HepG2 (cell line): Measurements from ENCODE around the gene TMEM8B. TPM values are rescaled to one million over a fixed set of nuclear protein-coding genes. Genes with fewer than 3 reads are reported as not detected.

ENCODE experiments used
- ARHGAP35 ChIP-seq: sonication (generic); formaldehyde crosslinking; IDR thresholded peaks from 2 replicates; pipeline ENCODE4 v1.9.0; 2022; ENCODE audit warnings: mild to moderate bottlenecking, inconsistent platforms, moderate library complexity, missing genetic modification reagents, borderline replicate concordance
- BRCA1 ChIP-seq: sonication (generic); formaldehyde crosslinking; IDR thresholded peaks from 2 replicates; pipeline ENCODE4 v1.4.0; 2020; ENCODE audit warnings: missing genetic modification reagents
- CTCF ChIP-seq: sonication (generic); formaldehyde crosslinking; IDR thresholded peaks from 2 replicates; pipeline ENCODE4 v1.5.0; 2020; ENCODE audit warnings: mild to moderate bottlenecking, missing genetic modification reagents, moderate library complexity
- FOXJ3 ChIP-seq: sonication (generic); formaldehyde crosslinking; IDR thresholded peaks from 2 replicates; pipeline ENCODE4 v1.4.0; 2020; ENCODE audit warnings: missing genetic modification reagents, mild to moderate bottlenecking, borderline replicate concordance
- HNRNPL ChIP-seq: fragments of 200-400 bp; formaldehyde crosslinking; IDR thresholded peaks from 2 replicates; pipeline ENCODE4 v1.6.1; 2017; ENCODE audit warnings: mild to moderate bottlenecking, low read depth, low read length
- HOXA9 ChIP-seq: sonication (generic); formaldehyde crosslinking; IDR thresholded peaks from 2 replicates; pipeline ENCODE4 v1.8.1; 2022; ENCODE audit warnings: missing genetic modification reagents, mild to moderate bottlenecking, moderate library complexity, borderline replicate concordance
- IRX3 ChIP-seq: sonication (generic); formaldehyde crosslinking; IDR thresholded peaks from 2 replicates; pipeline ENCODE4 v1.8.1; 2023; ENCODE audit warnings: mild to moderate bottlenecking, low read depth, missing genetic modification reagents, borderline replicate concordance
- KDM3A ChIP-seq: IDR thresholded peaks from 2 replicates; pipeline ENCODE4 v1.6.1; 2018; ENCODE audit warnings: low read depth, missing compliant biosample characterization
- MTA1 ChIP-seq: sonication (generic); formaldehyde crosslinking; IDR thresholded peaks from 2 replicates; pipeline ENCODE4 v1.4.0; 2020; ENCODE audit warnings: missing genetic modification reagents, mild to moderate bottlenecking, borderline replicate concordance
- MYNN ChIP-seq: sonication (generic); formaldehyde crosslinking; IDR thresholded peaks from 2 replicates; pipeline ENCODE4 v1.4.0; 2020; ENCODE audit warnings: mild to moderate bottlenecking, low read depth, missing genetic modification reagents
- PAF1 ChIP-seq: IDR thresholded peaks from 2 replicates; pipeline ENCODE4 v1.6.1; 2016; ENCODE audit warnings: missing genetic modification reagents, missing compliant biosample characterization
- PAX8 ChIP-seq: sonication (generic); formaldehyde crosslinking; IDR thresholded peaks from 2 replicates; pipeline ENCODE4 v1.8.0; 2022; ENCODE audit warnings: mild to moderate bottlenecking, missing genetic modification reagents, borderline replicate concordance
- PBX2 ChIP-seq: IDR thresholded peaks from 2 replicates; pipeline ENCODE4 v1.6.1; 2016; ENCODE audit warnings: control low read depth
- RARG ChIP-seq: sonication (generic); formaldehyde crosslinking; IDR thresholded peaks from 2 replicates; pipeline ENCODE4 v1.4.0; 2020; ENCODE audit warnings: low read depth, mild to moderate bottlenecking, missing genetic modification reagents
- SMARCE1 ChIP-seq: fragments of 450-650 bp; IDR thresholded peaks from 2 replicates; pipeline ENCODE4 v1.6.1; 2017; ENCODE audit warnings: borderline replicate concordance
- TCF7L2 ChIP-seq: IDR thresholded peaks from 2 replicates; pipeline ENCODE4 v1.6.1; 2011; ENCODE audit warnings: mild to moderate bottlenecking, low read depth, low read length, moderate library complexity
- TEAD3 ChIP-seq: optimal IDR thresholded peaks from 2 replicates; pipeline ENCODE3; 2016; ENCODE audit warnings: borderline replicate concordance
- TFE3 ChIP-seq: IDR thresholded peaks from 2 replicates; pipeline ENCODE4 v1.6.1; 2016
- XRCC5 ChIP-seq: fragments of 200-400 bp; formaldehyde crosslinking; optimal IDR thresholded peaks from 2 replicates; pipeline ENCODE3; 2017; ENCODE audit warnings: mild to moderate bottlenecking, low read length
- ZBTB42 ChIP-seq: sonication (generic); formaldehyde crosslinking; IDR thresholded peaks from 2 replicates; pipeline ENCODE4 v1.5.0; 2020; ENCODE audit warnings: mild to moderate bottlenecking, missing genetic modification reagents
- ZEB1 ChIP-seq: IDR thresholded peaks from 2 replicates; pipeline ENCODE4 v1.6.1; 2012; ENCODE audit warnings: mild to moderate bottlenecking, low read depth, inconsistent platforms; ENCODE audit not compliant: insufficient replicate concordance
- ZNF136 ChIP-seq: sonication (generic); formaldehyde crosslinking; IDR thresholded peaks from 2 replicates; pipeline ENCODE4 v1.8.1; 2022; ENCODE audit warnings: low read depth, mild to moderate bottlenecking, moderate library complexity, missing genetic modification reagents
- ZNF234 ChIP-seq: sonication (generic); formaldehyde crosslinking; conservative IDR thresholded peaks from 2 replicates; pipeline ENCODE4 v1.5.1; 2020; ENCODE audit warnings: mild to moderate bottlenecking, missing genetic modification reagents
- ZNF251 ChIP-seq: sonication (generic); formaldehyde crosslinking; IDR thresholded peaks from 2 replicates; pipeline ENCODE4 v1.9.0; 2021; ENCODE audit warnings: mild to moderate bottlenecking, missing genetic modification reagents
- ZNF317 ChIP-seq: sonication (generic); formaldehyde crosslinking; IDR thresholded peaks from 2 replicates; pipeline ENCODE4 v1.5.0; 2020; ENCODE audit warnings: mild to moderate bottlenecking, missing genetic modification reagents
- ZNF616 ChIP-seq: sonication (generic); formaldehyde crosslinking; IDR thresholded peaks from 2 replicates; pipeline ENCODE4 v1.5.0; 2020; ENCODE audit warnings: low read depth, mild to moderate bottlenecking, missing genetic modification reagents
- ZNF644 ChIP-seq: IDR thresholded peaks from 2 replicates; pipeline ENCODE4 v1.6.1; 2016; ENCODE audit warnings: low read depth
- ZNF737 ChIP-seq: sonication (generic); formaldehyde crosslinking; IDR thresholded peaks from 2 replicates; pipeline ENCODE4 v1.5.0; 2020; ENCODE audit warnings: missing genetic modification reagents, mild to moderate bottlenecking, borderline replicate concordance
- polyA plus RNA-seq, 8 experiments: library from polyadenylated mRNA; depleted of rRNA in 3 of 8; stranded (reverse) in 7 of 8; unstranded in 1 of 8; fragments of >200 nt; fragmentation: Illumina TruSeq in 4 of 8; extraction: Trizol in 4 of 8; gene quantifications; 2 replicates each; pipeline versions ENCODE4 v1.2.1 to v1.2.3, GENCODE V29; 2011 to 2016; ENCODE audit warnings: low read depth in 4 of 8, missing spikeins in 1 of 8, mixed read lengths in 1 of 8; ENCODE audit not compliant: insufficient read depth in 1 of 8
- total RNA-seq, 5 experiments: library from RNA; depleted of rRNA; stranded (reverse); fragments of >200 nt; fragmentation: Illumina TruSeq; extraction: Trizol; gene quantifications; 2 replicates each; pipeline ENCODE4 v1.2.3, GENCODE V29; 2016; ENCODE audit warnings: low read depth in 1 of 5

Gene TMEM8B
- total and polyA plus RNA-seq, 2 of the 13 experiments (the other 11 are each of a cell fraction or from before 2014, with no cell fraction given): 2.1 to 2.7 TPM

- TF ChIP-seq BRCA1 (no peak), IRX3 (CRISPR knock-in tag) (0 out of 2 replicates have a peak, but pooled peaks have one; percentile 28), PAF1 (no peak), TEAD3 (peak; percentile 44), ZNF136 (CRISPR knock-in tag) (no peak), ZNF317 (no peak), ARHGAP35 (CRISPR knock-in tag) (no peak), ZBTB42 (CRISPR knock-in tag) (0 out of 2 replicates have a peak, but pooled peaks have one; percentile 52), TCF7L2 (no peak), XRCC5 (peak; percentile 64), RARG (CRISPR knock-in tag) (no peak), KDM3A (no peak), ZEB1 (no peak), ZNF737 (CRISPR knock-in tag) (no peak), CTCF (CRISPR knock-in tag) (peak; percentile 62), PBX2 (CRISPR knock-in tag) (no peak), HOXA9 (no peak), ZNF234 (CRISPR knock-in tag) (no peak), TFE3 (CRISPR knock-in tag) (no peak), ZNF644 (CRISPR knock-in tag) (no peak), MTA1 (no peak), ZNF616 (CRISPR knock-in tag) (no peak), SMARCE1 (no peak), MYNN (no peak), PAX8 (CRISPR knock-in tag) (no peak), ZNF251 (CRISPR knock-in tag) (no peak), HNRNPL (no peak), FOXJ3 (CRISPR knock-in tag) (no peak)
Measured at GRCh38 chr9:35813434-35814105, 15.5 kb upstream of the TMEM8B start (continued).
